ENCODE results near the gene HYDIN.
"Not testable (repeated sequence)": the region's sequence is repeated elsewhere in the genome, so short reads cannot be mapped to it uniquely, and the experiment has no call there.

The HYDIN gene

DNA sequence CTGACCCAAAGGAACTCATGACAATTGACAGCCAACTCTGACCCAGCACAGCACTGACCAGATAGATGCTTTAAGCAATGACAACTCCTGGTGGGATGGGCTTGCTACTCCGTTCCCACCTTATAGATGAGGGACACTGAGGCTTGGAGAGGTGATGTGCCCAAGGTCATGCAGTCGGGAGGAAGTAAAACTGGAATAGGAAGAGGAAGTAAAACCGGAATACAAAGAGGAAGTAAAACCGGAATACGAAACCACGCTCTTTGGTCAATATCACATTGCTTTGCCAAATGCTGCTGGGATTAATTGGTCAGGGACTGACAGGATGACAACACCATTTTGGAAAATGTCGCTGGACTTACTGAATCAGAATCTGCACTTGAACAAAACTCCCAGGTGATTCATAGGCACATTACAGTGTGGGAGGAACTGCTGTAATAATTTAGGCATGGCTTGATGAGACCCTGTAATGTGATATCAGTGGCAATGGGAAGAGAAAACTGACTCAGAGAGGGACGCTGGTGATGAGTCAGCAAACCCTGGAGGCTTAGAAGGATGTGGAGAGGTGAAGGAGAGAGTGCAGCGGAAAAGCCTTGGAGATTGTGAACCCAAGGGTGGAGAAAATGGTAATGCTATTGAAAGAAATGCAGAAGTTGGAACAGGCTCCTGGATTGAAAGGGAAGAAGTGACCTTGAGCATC is 243.4 kb downstream of the HYDIN start:
- not testable (repeated sequence) for DNase-seq

- not testable (repeated sequence) for DNase-seq
Observed at GRCh38 chr16:70984675-70985074, 245.8 kb downstream of the HYDIN start.

GRCh38 chr16:70968332-70968731 is 262.2 kb downstream of the HYDIN start:
- DNase-seq: not testable (repeated sequence)

- DNase-seq: not testable (repeated sequence)
Observed at GRCh38 chr16:70960169-70960568, 270.4 kb downstream of the HYDIN start.

DNA sequence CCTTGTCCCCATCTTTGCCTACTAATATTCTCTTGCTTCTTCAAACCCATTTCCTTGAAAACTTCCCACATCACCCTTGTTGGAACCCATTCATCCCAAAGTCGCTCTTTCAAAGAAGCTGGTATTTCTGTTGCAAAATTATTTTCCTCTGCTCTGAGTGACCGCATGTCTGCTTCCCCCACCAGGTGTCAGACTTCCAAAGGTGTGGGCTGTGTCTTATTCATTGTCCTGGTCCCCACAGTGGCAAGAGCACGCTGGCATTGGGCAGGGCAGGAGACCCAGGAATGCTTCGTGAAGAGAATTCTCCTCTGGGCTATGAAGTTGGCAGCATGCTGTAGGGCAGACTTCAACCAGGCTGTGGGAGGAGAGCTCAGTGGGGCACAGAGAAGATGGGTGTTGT is 275.6 kb downstream of the HYDIN start:
- not testable (repeated sequence) for DNase-seq

DNA sequence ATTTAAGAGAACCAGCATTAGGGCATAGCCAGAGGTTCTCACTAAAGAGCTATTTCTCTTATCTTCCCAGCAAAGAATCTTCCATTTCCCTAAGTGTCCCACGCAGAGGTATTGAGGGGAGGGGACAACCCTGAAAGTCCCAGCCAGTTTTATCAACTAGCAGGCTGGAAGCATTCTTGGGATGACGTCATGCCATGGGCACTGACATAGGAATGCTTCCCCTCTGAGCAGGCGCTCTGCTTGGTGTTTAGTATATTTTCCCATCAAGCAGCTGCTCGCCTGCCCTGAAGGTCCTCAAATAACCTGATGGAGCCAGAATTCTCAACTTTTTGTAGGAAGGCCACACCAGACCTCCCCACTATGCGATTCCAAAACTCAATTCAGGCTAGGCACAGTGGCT is 276.7 kb downstream of the HYDIN start:
- DNase-seq: not testable (repeated sequence)

DNA sequence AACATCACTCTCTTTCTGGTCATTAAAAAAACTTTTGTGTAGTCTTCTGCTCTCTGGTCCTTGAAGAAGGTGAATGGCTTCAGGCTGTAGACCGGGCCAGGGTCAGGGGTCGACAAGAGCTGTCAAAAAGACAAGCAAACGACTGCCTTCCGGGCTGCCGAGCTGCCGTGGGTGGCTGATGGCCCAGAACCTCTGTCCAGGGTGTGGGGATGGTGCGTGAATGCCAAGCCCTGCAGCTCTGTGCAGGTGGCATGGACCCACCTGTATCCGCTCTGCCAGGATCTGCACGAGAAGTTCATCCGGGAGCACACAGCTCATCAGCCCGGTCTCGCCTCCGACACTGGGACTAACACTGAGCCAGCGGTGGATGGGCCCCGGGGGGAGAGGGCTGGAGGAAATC is 287.0 kb downstream of the HYDIN start:
- not testable (repeated sequence) for DNase-seq

DNA sequence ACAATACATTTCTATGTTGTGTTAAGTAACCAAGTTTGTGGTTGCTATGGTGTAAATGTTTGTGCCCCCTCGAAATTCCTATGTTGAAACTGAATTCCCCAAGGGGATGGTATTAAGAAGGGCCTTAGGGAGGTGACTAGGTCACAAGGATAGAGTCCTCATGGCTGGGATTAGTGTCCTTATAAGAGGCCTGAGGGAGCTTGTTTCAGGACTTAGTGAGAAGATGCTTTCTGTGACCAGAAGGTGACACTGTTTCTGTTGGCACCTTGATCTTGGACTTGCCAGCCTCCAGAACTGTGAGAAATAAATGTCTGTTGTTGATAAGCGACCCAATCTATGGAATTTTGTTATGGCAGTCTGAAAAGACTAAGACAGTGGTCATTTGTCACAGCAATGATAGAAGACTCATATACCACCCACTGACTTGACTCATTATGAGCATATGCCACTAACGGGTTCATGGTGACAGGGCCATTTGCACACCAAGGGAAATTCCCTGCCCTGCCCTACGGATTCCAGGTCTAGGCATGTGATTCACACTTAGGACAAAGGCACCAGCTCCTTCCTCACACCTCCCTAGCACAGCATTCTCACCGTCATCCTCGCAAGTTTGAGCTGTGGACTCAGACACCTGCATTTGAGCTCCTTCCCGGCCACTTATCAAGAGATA is 290.7 kb downstream of the HYDIN start:
- DNase-seq: not testable (repeated sequence)

- not testable (repeated sequence) for DNase-seq
Observed at GRCh38 chr16:70936781-70937525, 293.6 kb downstream of the HYDIN start.

GRCh38 chr16:70935325-70935724 is 295.2 kb downstream of the HYDIN start:
- not testable (repeated sequence) for DNase-seq

DNA sequence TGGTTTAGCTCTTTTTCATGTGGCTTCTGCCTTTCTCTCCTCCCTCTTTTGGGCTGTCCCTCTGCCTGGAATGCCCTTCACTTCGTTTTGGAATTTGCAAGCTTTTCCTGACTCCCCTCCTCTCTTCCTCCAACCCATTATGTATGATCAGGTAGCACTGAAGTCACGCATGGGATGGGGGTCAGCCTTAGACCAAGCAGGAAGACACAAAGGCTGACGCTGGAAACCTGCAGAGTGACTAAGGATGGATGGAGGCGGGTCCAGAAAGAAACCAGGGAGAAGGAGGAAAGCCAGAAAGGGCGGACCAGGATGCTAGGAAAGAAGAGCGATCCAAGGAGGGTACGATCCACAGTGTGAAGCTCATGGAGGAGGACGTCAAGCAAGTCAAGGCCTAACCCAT is 296.8 kb downstream of the HYDIN start:
- DNase-seq: not testable (repeated sequence)

DNA sequence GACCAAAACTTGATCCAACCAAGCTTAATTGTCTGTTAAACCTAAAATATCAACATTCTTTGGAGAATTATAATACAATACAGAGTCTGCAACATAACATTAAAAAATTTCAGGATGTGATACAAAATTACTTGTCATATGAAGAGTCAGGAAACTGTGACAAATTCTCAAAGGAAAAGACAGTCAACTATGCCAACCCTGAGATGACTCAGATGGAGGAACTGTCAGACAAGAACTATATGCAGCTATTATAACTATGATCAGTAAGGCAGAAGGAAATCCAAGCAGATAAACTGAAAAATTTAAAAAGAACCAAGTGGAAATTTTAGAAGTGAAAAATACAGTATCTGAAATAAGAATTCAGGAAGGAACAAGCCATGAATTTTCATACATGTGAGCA is 299.8 kb downstream of the HYDIN start:
- not testable (repeated sequence) for DNase-seq

- DNase-seq: not testable (repeated sequence)
Observed at GRCh38 chr16:70922164-70922563, 308.4 kb downstream of the HYDIN start.

DNA sequence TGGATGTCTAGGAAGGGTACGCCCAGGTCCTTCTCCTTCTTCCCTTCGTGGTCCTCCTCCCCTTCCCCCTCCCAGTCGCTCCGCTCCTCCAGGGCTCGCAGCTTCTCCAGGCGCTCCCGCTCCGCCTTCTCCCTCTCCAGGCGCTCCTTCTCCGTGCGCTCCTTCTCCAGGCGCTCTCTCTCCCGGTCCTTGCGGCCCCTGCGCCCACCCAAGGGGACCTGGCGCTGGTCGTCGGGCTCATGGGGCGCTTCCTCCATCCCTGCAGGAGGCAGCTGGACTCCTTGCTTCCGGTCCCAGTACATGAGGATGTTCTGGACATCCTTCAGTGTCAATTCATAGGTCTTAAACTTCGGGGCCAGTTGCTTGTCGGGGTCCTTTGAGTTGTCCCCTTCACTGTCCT is 309.9 kb downstream of the HYDIN start:
- not testable (repeated sequence) for DNase-seq

- DNase-seq: not testable (repeated sequence)
Observed at GRCh38 chr16:70888208-70888607, 342.3 kb downstream of the HYDIN start.

DNA sequence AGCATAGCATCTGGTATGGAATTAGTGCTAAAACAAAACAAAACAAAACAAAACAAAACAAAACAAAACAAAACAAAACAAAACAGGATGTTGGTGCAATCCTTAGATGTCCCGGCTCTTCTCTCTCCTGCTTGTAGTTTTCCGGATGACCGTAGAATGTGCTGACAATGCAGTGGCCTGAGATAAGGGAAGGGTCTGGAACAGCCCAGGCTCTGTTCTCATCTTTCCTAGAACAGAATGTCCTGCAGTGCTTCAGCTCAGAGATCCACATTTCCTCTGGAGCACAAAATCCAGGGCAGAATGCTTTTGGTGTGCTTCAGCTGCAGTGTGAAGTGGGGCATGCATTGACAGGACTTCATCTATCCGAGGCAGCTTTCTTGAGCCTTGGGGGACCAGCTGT is 345.9 kb downstream of the HYDIN start:
- DNase-seq: not testable (repeated sequence)

DNA sequence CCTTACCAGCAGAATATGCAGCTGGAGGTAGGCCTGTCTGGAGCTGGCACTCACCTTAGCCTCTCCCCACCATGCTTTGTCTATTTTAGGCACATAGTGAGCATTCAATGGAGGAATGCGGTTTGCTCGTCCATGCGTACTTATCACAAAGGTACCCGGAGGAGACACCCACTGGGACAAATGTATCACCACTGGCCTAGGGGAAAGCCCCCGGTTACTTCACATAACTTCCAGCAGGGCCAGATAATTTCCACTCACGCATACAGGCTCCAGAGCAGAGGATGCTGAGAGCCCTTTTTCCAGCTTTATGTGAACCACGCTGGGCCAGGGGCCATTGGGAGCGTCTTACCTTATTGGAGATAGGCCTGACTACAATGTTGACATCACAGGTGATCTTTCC is 348.2 kb downstream of the HYDIN start:
- DNase-seq: not testable (repeated sequence)

DNA sequence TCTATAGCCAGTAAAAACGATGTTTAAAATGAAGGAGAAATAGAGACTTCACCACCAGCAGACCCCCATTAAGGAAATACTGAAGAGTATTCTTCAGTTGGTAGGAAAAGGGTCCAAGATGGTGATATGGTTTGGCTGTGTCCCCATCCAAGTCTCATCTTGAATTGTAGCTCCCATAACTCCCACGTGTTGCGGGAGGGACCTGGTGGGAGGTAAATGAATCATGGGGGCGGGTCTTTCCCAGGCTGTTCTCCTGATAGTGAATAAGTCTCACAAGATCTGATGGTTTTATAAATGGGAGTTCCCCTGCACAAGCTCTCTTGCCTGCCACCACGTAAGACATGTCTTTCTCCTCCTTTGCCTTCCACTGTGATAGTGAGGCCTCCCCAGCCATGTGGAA is 352.6 kb downstream of the HYDIN start:
- DNase-seq: not testable (repeated sequence)

- not testable (repeated sequence) for DNase-seq
Observed at GRCh38 chr16:70876442-70876841, 354.1 kb downstream of the HYDIN start.

DNA sequence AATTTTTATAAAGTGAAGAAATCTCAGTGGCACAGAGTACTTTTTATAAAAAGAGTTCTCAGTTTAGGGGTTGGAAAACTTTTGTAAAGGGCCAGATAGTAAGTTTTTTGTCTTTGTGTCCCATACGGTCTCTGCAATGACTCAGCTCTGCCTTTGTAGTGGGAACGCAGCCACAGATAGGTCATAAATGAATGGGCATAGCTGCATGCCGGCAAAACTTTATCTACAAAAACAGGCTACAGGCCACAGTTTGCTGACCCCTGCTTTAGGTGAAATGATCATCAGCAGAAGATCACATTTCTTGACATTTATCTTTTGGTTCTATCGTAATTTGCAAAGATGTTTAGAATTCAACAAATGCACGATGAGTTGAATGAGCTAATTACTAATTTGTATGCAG is 365.8 kb downstream of the HYDIN start:
- DNase-seq: not testable (repeated sequence)

DNA sequence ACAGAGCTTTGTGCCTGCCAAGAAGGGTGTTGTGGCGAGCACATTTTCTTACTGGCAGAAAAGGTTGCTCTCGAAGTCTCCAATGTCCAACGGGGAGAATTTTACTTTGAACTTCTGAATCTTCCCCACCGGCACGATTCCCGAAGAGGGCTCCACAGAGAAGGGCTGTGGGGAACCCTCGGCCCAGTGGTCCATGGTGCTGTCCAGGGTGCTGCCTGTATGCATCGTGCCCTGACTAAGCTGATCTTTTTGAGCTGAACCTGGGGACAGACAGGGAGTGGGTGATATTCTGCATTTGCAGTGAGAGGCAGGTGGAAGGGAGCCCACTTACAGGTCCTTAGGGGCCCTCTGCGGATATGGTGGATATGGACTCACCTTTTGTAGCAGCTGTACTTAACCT is 368.5 kb downstream of the HYDIN start:
- not testable (repeated sequence) for DNase-seq

DNA sequence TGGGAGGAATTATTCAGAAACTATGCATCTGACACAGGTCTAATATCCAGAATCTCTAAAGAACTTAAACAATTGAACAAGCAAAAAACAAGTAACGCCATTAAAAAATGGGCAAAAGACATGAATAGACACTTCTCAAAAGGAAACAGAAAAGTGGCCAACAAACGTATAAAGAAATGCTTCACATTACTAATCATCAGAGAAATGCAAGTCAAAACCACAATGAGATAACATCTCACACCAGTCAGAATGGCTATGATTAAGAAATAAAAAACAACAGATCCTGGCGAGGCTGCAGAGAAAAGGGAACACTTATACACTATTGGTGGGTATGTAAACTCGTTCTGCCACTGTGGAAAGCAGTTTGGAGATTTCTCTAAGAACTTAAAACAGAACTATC is 379.2 kb downstream of the HYDIN start:
- DNase-seq: not testable (repeated sequence)

- DNase-seq: not testable (repeated sequence)
Observed at GRCh38 chr16:70823498-70824118, 406.9 kb downstream of the HYDIN start.

Data from NCI-H510A (cell line).